Right atrium auricular region (tissue), 2 donors: ENCODE data around the gene L3MBTL4. TPM values are rescaled to one million over a fixed set of nuclear protein-coding genes. Genes with fewer than 3 reads are reported as not detected.

Experiments used
- DNase-seq: peaks from one replicate; pipeline ENCODE4 v3.0.0-alpha.2; 2019; ENCODE audit warnings: low spot score
- H3K27ac ChIP-seq, 2 donors: fragments of 200-600 bp; sonication (generic); 1 replicate in 1 of 2; 2 replicates in 1 of 2; pipeline ENCODE4 v1.5.1; 2016 to 2019
- H3K27me3 ChIP-seq, 2 donors: fragments of 200-600 bp; sonication (generic); one replicate each; pipeline versions ENCODE4 v1.5.1 to v1.6.0; 2017 to 2019
- H3K36me3 ChIP-seq: fragments of 200-600 bp; sonication (generic); one replicate; pipeline ENCODE4 v1.5.1; 2016
- H3K4me1 ChIP-seq, 2 donors: fragments of 200-600 bp; sonication (generic); one replicate each; pipeline versions ENCODE4 v1.5.1 to v1.6.0; 2017 to 2019
- H3K4me3 ChIP-seq, 2 donors: fragments of 200-600 bp; sonication (generic); 1 replicate in 1 of 2; 2 replicates in 1 of 2; pipeline ENCODE4 v1.5.1; 2017 to 2019; ENCODE audit warnings: mild to moderate bottlenecking in 1 of 2, moderate library complexity in 1 of 2
- H3K9me3 ChIP-seq, 2 donors: fragments of 200-600 bp; sonication (generic); one replicate each; pipeline ENCODE4 v1.5.1; 2019
- total RNA-seq, 2 donors: library from RNA; depleted of rRNA; stranded (reverse); fragments of >200 nt; gene quantifications; one replicate each; pipeline ENCODE4 v1.1.0, GENCODE V29; 2016
- TF ChIP-seq, protein P1 (sequence below), 2 donors: fragments of 200-600 bp; sonication (generic); IDR thresholded peaks; one replicate each; pipeline ENCODE4 v1.5.1; 2019; ENCODE audit warnings: antibody characterized with exemption in 2 of 2

The L3MBTL4 gene
- total RNA-seq, 2 donors from 2014 or later, result 6.6 to 10.5 TPM

GRCh38 chr18:6220129-6220528 is 194.6 kb downstream of the L3MBTL4 start:
- DNase-seq, result no peak
- Histone ChIP-seq H3K4me1 (peaks cover 0 to 3% of the 10 kb centered on the region in 2 donors), H3K4me3 (no peak overlapping the region), H3K27ac (no peak overlapping the region), H3K36me3 (no peaks in the 10 kb centered on the region), H3K27me3 (no peaks in the 10 kb centered on the region), H3K9me3 (no peaks in the 10 kb centered on the region)
- TF ChIP-seq, protein P1, sequence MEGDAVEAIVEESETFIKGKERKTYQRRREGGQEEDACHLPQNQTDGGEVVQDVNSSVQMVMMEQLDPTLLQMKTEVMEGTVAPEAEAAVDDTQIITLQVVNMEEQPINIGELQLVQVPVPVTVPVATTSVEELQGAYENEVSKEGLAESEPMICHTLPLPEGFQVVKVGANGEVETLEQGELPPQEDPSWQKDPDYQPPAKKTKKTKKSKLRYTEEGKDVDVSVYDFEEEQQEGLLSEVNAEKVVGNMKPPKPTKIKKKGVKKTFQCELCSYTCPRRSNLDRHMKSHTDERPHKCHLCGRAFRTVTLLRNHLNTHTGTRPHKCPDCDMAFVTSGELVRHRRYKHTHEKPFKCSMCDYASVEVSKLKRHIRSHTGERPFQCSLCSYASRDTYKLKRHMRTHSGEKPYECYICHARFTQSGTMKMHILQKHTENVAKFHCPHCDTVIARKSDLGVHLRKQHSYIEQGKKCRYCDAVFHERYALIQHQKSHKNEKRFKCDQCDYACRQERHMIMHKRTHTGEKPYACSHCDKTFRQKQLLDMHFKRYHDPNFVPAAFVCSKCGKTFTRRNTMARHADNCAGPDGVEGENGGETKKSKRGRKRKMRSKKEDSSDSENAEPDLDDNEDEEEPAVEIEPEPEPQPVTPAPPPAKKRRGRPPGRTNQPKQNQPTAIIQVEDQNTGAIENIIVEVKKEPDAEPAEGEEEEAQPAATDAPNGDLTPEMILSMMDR (IDR thresholded peaks at IDR 0.05), result no peak

GRCh38 chr18:6219116-6219717 is 195.5 kb downstream of the L3MBTL4 start:
- TF ChIP-seq, protein P1 (IDR thresholded peaks at IDR 0.05), result peak; percentile 42 to 68
- H3K9me3 ChIP-seq, result no peaks in the 10 kb centered on the region
- no peaks in the 10 kb centered on the region for H3K36me3 ChIP-seq
- no peaks in the 10 kb centered on the region for H3K27me3 ChIP-seq
- peaks cover 0 to 3% of the 10 kb centered on the region in 2 donors for H3K4me1 ChIP-seq
- H3K4me3 ChIP-seq, result no peak overlapping the region
- H3K27ac ChIP-seq, result no peak overlapping the region
- no peak for DNase-seq

GRCh38 chr18:6215888-6216287 is 198.8 kb downstream of the L3MBTL4 start:
- DNase-seq, result no peak

GRCh38 chr18:6211174-6211504 is 203.6 kb downstream of the L3MBTL4 start:
- H3K4me3 ChIP-seq, result no peak overlapping the region

More at GRCh38 chr18:6215888-6216287, 198.8 kb downstream of the L3MBTL4 start:
- H3K27ac ChIP-seq, result no peak overlapping the region
- no peaks in the 10 kb centered on the region for H3K4me1 ChIP-seq
- H3K36me3 ChIP-seq, result no peaks in the 10 kb centered on the region
- no peaks in the 10 kb centered on the region for H3K9me3 ChIP-seq
- no peaks in the 10 kb centered on the region for H3K27me3 ChIP-seq
- no peak overlapping the region for H3K4me3 ChIP-seq
- TF ChIP-seq, protein P1 (IDR thresholded peaks at IDR 0.05), result no peak

DNA sequence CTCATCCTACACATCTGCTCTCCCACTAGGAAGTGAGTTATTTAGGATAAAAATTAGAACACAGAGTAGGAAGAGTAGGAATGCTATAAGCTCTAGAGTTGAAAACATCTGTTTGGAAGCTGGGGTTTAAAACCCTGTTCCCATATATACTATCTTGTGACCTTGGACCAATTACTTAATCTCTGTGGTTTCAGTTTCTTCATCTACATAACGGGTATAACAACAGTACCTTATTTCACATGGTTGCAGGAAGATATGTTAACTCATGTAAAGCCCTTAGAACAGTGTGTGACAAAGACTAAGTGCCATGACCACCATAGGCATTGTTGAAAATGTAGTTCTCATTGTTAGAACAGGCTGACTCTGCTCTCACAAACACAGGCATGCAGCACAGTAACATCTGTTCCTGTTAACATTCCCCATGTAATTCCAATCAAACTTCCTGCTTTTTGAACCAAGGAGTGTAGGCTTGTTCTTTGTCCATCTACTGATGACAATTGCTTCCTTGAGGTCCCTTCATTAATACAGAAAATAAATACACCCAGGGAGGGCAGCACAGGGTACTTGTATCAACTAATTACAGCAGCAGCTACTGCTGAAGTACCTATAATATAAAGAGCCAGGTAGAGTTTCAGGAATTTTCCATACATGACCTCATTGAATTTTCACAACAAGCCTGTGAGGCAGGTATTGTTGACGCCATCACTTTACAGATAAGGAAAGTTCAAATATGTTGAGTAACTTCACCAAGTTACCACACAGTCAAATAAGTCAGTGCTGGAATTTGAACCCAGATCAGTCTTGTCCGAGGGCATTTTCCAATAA is 204.2 kb downstream of the L3MBTL4 start:
- no peaks in the 10 kb centered on the region for H3K4me1 ChIP-seq

More at GRCh38 chr18:6211174-6211504, 203.6 kb downstream of the L3MBTL4 start:
- no peaks in the 10 kb centered on the region for H3K27me3 ChIP-seq
- H3K4me1 ChIP-seq, result no peaks in the 10 kb centered on the region
- DNase-seq, result no peak
- H3K36me3 ChIP-seq, result no peaks in the 10 kb centered on the region
- no peak overlapping the region for H3K27ac ChIP-seq
- no peaks in the 10 kb centered on the region for H3K9me3 ChIP-seq
- TF ChIP-seq, protein P1 (IDR thresholded peaks at IDR 0.05), result no peak

More for the DNA sequence above, 204.2 kb downstream of the L3MBTL4 start:
- Histone ChIP-seq H3K27ac (no peak overlapping the region), H3K36me3 (no peaks in the 10 kb centered on the region), H3K27me3 (no peaks in the 10 kb centered on the region), H3K9me3 (no peaks in the 10 kb centered on the region), H3K4me3 (no peak overlapping the region)
- TF ChIP-seq, protein P1 (IDR thresholded peaks at IDR 0.05), result no peak
- no peak for DNase-seq
